Sigmoid colon (tissue), 7 donors: ENCODE results near the gene ELK1. TPM values are rescaled to one million over a fixed set of nuclear protein-coding genes. Genes with fewer than 3 reads are reported as not detected.

ENCODE experiments used
- DNase-seq: peaks from one replicate; pipeline ENCODE4 v3.0.0-alpha.2; 2019
- H3K27ac ChIP-seq, 4 donors: fragments of 200-600 bp; sonication (generic); one replicate each; pipeline ENCODE4 v1.5.1; 2016 to 2019; ENCODE audit warnings: mild to moderate bottlenecking in 1 of 4
- H3K27me3 ChIP-seq, 3 donors: fragments of 200-600 bp; sonication (generic); one replicate each; pipeline ENCODE4 v1.5.1; 2019; ENCODE audit warnings: mild to moderate bottlenecking in 1 of 3
- H3K36me3 ChIP-seq, 4 donors: fragments of 200-600 bp; sonication (generic); one replicate each; pipeline ENCODE4 v1.5.1; 2016 to 2019
- H3K4me1 ChIP-seq, 4 donors: fragments of 200-600 bp; sonication (generic); one replicate each; pipeline ENCODE4 v1.5.1; 2017 to 2019
- H3K4me3 ChIP-seq, 4 donors: fragments of 200-600 bp; sonication (generic); one replicate each; pipeline ENCODE4 v1.5.1; 2017 to 2019; ENCODE audit warnings: mild to moderate bottlenecking in 2 of 4, moderate library complexity in 1 of 4
- H3K9me3 ChIP-seq, 4 donors: fragments of 200-600 bp in 3 of 4; sonication (generic) in 3 of 4; one replicate each; pipeline versions ENCODE4 v1.5.1 to v1.6.1; 2013 to 2019
- EP300 ChIP-seq, 4 donors: sonication (generic); formaldehyde crosslinking; IDR thresholded peaks; one replicate each; pipeline ENCODE4 v1.6.1; 2017; ENCODE audit warnings: antibody characterized with exemption in 4 of 4
- POLR2A ChIP-seq, 2 donors: fragments of 450-650 bp; IDR thresholded peaks; one replicate each; pipeline ENCODE4 v1.6.1; 2016; ENCODE audit warnings: antibody characterized with exemption in 2 of 2, mild to moderate bottlenecking in 2 of 2, moderate library complexity in 2 of 2
- POLR2AphosphoS5 ChIP-seq, 4 donors: sonication (generic); formaldehyde crosslinking; IDR thresholded peaks; one replicate each; pipeline ENCODE4 v1.6.1; 2017; ENCODE audit warnings: antibody characterized with exemption in 4 of 4
- WGBS, 2 donors: extraction: QIAGEN DNeasy Blood & Tissue Kit; methylation state at CpG; one replicate each; pipeline ENCODE4 v1.1.7; 2013; 5-methylcytosine and 5-hydroxymethylcytosine counted together
- intact Hi-C: fragments of 100-400 bp; cut with DNase I; formaldehyde crosslinking; loops from one replicate; pipeline ENCODE4 v1.15.1; 2023
- polyA plus RNA-seq, 3 donors: library from polyadenylated mRNA; stranded (reverse); fragments of 200-250 nt; gene quantifications; one replicate each; pipeline ENCODE4 v1.2.3, GENCODE V29; 2013
- total RNA-seq, 4 donors: library from RNA; depleted of rRNA; stranded (reverse); fragments of >200 nt; gene quantifications; one replicate each; pipeline ENCODE4 v1.1.0, GENCODE V29; 2016
- TF ChIP-seq, protein P1 (sequence below), 4 experiments: fragments of 450-650 bp in 3 of 4; fragments of 200-600 bp in 1 of 4; IDR thresholded peaks; one replicate each; pipeline ENCODE4 v1.5.1; 2016 to 2019; ENCODE audit warnings: antibody characterized with exemption in 4 of 4, mild to moderate bottlenecking in 3 of 4, moderate library complexity in 2 of 4
- donor health status: healthy with polysubstance abuse.
- donor health status: Bipolar disorder and iron deficiency.
- donor health status: healthy.

Gene ELK1
- total and polyA plus RNA-seq, 7 donors = 12.1 to 22.3 (median 17.2) TPM

- Histone ChIP-seq H3K27ac (no peak overlapping the region), H3K9me3 (no peaks in the 10 kb centered on the region), H3K4me1 (peaks cover 0 to 5% (median 0%) of the 10 kb centered on the region in 4 donors), H3K27me3 (peaks cover 0 to 10% (median 0%) of the 10 kb centered on the region in 3 donors), H3K4me3 (peak overlapping the region in 1 of 4 donors; percentile 40), H3K36me3 (no peaks in the 10 kb centered on the region)
- WGBS, 2 donors = 32 to 40% methylated on average over 32 of the region's 32 CpGs
- intact Hi-C loops = no loop called here
- TF ChIP-seq POLR2A (IDR thresholded peaks at IDR 0.05) (no peak), POLR2AphosphoS5 (IDR thresholded peaks at IDR 0.05) (no peak), EP300 (IDR thresholded peaks at IDR 0.05) (no peak)
- TF ChIP-seq, protein P1, sequence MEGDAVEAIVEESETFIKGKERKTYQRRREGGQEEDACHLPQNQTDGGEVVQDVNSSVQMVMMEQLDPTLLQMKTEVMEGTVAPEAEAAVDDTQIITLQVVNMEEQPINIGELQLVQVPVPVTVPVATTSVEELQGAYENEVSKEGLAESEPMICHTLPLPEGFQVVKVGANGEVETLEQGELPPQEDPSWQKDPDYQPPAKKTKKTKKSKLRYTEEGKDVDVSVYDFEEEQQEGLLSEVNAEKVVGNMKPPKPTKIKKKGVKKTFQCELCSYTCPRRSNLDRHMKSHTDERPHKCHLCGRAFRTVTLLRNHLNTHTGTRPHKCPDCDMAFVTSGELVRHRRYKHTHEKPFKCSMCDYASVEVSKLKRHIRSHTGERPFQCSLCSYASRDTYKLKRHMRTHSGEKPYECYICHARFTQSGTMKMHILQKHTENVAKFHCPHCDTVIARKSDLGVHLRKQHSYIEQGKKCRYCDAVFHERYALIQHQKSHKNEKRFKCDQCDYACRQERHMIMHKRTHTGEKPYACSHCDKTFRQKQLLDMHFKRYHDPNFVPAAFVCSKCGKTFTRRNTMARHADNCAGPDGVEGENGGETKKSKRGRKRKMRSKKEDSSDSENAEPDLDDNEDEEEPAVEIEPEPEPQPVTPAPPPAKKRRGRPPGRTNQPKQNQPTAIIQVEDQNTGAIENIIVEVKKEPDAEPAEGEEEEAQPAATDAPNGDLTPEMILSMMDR (IDR thresholded peaks at IDR 0.05) = no peak
- no peak for DNase-seq
Measured at GRCh38 chrX:47618923-47619485, 31.4 kb downstream of the ELK1 start.

DNA sequence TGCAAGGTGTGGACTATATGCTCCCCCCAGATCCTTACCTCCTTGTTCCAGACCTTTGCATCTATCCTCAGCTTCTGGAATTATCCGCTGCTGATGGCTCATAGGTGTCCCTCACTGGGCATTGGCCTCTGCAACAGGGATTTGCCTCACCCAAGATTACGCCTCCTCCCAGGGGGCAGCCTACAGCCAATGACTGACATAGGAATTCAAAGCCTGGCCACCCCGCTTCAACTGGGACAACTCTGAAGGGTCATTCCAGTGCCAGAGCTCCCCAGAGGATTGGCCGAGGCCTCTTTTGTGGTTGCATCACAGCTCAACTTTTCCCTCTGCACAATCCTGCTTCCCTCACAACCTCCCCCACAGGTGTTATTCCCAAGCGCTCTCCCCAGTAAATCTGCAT is 35.7 kb downstream of the ELK1 start:
- Histone ChIP-seq H3K27me3 (peaks cover 0 to 3% (median 0%) of the 10 kb centered on the region in 3 donors), H3K27ac (no peak overlapping the region), H3K4me3 (no peak overlapping the region), H3K9me3 (no peaks in the 10 kb centered on the region), H3K4me1 (peaks cover 0 to 4% (median 0%) of the 10 kb centered on the region in 4 donors), H3K36me3 (no peaks in the 10 kb centered on the region)
- intact Hi-C loops = no loop called here
- TF ChIP-seq, protein P1 (IDR thresholded peaks at IDR 0.05) = no peak
- no peak for TF ChIP-seq POLR2A (IDR thresholded peaks at IDR 0.05)
- no peak for DNase-seq
- WGBS, 2 donors = 69 to 94% methylated on average over 5 of the region's 5 CpGs

GRCh38 chrX:47613082-47613481 is 37.3 kb downstream of the ELK1 start:
- WGBS, 2 donors = 92 to 94% methylated on average over 8 of the region's 8 CpGs
- DNase-seq = no peak
- TF ChIP-seq POLR2A (IDR thresholded peaks at IDR 0.05) = no peak
- TF ChIP-seq EP300 (IDR thresholded peaks at IDR 0.05) = no peak
- TF ChIP-seq, protein P1 (IDR thresholded peaks at IDR 0.05) = no peak
- TF ChIP-seq POLR2AphosphoS5 (IDR thresholded peaks at IDR 0.05) = no peak
- Histone ChIP-seq H3K9me3 (no peaks in the 10 kb centered on the region), H3K4me1 (no peaks in the 10 kb centered on the region), H3K36me3 (no peaks in the 10 kb centered on the region), H3K4me3 (no peak overlapping the region), H3K27ac (no peak overlapping the region), H3K27me3 (no peaks in the 10 kb centered on the region)
- intact Hi-C loops = no loop called here

DNA sequence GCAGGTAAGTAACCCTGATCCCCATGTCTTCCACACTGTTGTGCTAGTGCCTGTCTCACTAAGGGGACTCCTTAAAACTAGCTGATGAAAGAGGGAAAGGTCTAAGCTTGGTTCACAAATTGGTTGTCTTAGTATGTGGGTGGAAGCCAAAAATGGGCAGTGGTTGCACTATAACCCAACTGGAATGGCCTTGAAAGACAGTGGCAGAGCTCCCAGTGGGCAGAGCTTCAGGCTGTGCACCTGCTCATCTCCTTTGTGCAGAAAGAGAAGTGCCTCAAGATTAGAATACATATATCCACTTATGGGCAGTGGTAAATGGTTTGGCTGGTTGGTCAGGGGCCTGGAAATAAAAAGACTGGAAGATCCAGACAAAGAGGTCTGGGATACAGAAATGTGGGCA is 37.9 kb downstream of the ELK1 start:
- intact Hi-C loops = no loop called here

More for the DNA sequence above, 37.9 kb downstream of the ELK1 start:
- no peak for DNase-seq
- no peak overlapping the region for H3K27ac ChIP-seq
- no peaks in the 10 kb centered on the region for H3K36me3 ChIP-seq
- H3K4me3 ChIP-seq = no peak overlapping the region
- no peaks in the 10 kb centered on the region for H3K27me3 ChIP-seq
- H3K4me1 ChIP-seq = no peaks in the 10 kb centered on the region
- no peaks in the 10 kb centered on the region for H3K9me3 ChIP-seq
- no peak for TF ChIP-seq POLR2A (IDR thresholded peaks at IDR 0.05)
- TF ChIP-seq EP300 (IDR thresholded peaks at IDR 0.05) = no peak
- TF ChIP-seq, protein P1 (IDR thresholded peaks at IDR 0.05) = no peak
- TF ChIP-seq POLR2AphosphoS5 (IDR thresholded peaks at IDR 0.05) = no peak
